ENCODE measurements around the gene SPDYE2.
"Not testable (repeated sequence)": the region's sequence is repeated elsewhere in the genome, so short reads cannot be mapped to it uniquely, and the experiment has no call there.

DNA sequence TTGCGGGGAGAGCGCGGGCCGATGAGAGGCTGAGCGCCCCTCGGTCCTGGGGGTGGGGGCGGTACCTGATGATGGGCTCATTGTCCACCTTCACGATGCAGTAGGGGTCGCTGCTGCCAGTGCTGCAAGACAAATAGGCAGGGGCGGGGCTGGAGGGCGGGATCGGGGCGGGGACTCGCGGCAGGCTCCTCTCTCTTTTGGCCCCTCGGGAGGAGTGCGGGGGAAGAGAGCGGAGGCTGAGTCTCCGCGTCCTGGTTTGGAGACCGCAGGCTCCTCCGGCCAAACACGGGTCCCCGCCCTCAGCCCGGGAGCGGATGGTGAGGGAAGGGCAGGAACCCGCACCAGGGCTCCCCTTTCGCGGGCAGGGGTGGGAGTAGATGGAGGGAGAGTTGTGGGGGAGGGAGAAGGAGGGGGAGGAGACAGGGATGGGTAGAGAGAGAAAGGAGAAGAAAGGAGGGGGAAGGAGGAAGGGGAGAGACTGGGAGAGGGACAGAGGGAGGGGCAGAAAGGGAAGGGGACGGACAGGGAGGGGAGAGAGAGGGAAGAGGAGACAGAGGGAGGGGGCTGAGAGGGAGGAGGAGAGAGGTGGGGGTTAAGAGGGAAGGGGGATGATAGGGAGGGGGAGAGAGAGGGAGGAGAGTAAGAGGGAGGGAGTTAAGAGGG, 39.0 kb upstream of the SPDYE2 start:
- TF ChIP-seq RFX5 (IDR thresholded peaks at IDR 0.05; ENCODE audit: low read depth, low read length); POLR2AphosphoS2 (IDR thresholded peaks at IDR 0.05; ENCODE audit: low read depth, low read length); REST (IDR thresholded peaks at IDR 0.05; ENCODE audit: low read depth, low read length); HCFC1 (IDR thresholded peaks at IDR 0.05; ENCODE audit: low read length); SUZ12 (IDR thresholded peaks at IDR 0.05; ENCODE audit: unreplicated experiment); POLR2AphosphoS5 (IDR thresholded peaks at IDR 0.05; ENCODE audit: low read length); CTCF (IDR thresholded peaks at IDR 0.05 in 2 of 3, conservative IDR thresholded peaks at IDR 0.05 in 1 of 3; ENCODE audit: control insufficient read depth in 2 of 3, extremely low read depth in 1 of 3, insufficient read depth in 1 of 3, low read depth in 3 of 3, low read length in 3 of 3); RAD21 (IDR thresholded peaks at IDR 0.05; ENCODE audit: insufficient read depth, low read depth, low read length): not testable (repeated sequence)
